IMR-90 (cell line): ENCODE data around the gene APP. TPM values are rescaled to one million over a fixed set of nuclear protein-coding genes. Genes with fewer than 3 reads are reported as not detected.
A peak's percentile ranks its signal among the peaks of the same experiment; 100 is the strongest.

Source experiments
- ATAC-seq: fragments of 200-7000 bp; cut with Tn5 transposase; 2 replicates; pipeline ENCODE4 v1.9.1; 2020; ENCODE audit warnings: low read depth, mild to moderate bottlenecking, moderate library complexity
- BruUV-seq: library from RNA; stranded (reverse); fragments of 400-500 nt; replicated peaks from 2 replicates; lab custom pipeline; 2021; lab: Mats Ljungman, UMichigan
- CTCF ChIA-PET: fragments of 300-600 bp; formaldehyde crosslinking; extraction: SDS; loops from one replicate; lab custom pipeline; 2021; ENCODE audit warnings: antibody characterized with exemption; lab: Yijun Ruan, JAX
- POLR2A ChIA-PET: fragments of 300-600 bp; sonication (Branson Sonifier 250); formaldehyde crosslinking; loops from one replicate; lab custom pipeline; 2022; ENCODE audit warnings: antibody characterized with exemption; ENCODE audit not compliant: unreplicated experiment; lab: Charles Lee
- DNase-seq: peaks from one replicate; pipeline ENCODE4 v3.0.0; 2013
- H2AFZ ChIP-seq: replicated peaks from 2 replicates; pipeline ENCODE3; 2013; ENCODE audit warnings: low read length, mild to moderate bottlenecking; ENCODE audit not compliant: poor library complexity
- H2AK5ac ChIP-seq: 2 replicates; pipeline ENCODE4 v1.6.1; 2013; ENCODE audit warnings: low read depth, low read length, inconsistent platforms
- H2AK9ac ChIP-seq: replicated peaks from 2 replicates; pipeline ENCODE3; 2013; ENCODE audit warnings: mild to moderate bottlenecking, low read depth, low read length, moderate library complexity; ENCODE audit not compliant: poor library complexity
- H2BK120ac ChIP-seq: 2 replicates; pipeline ENCODE4 v1.6.1; 2013; ENCODE audit warnings: low read depth, low read length, inconsistent platforms
- H2BK15ac ChIP-seq: 3 replicates; pipeline ENCODE4 v1.6.1; 2013; ENCODE audit warnings: low read depth, low read length, inconsistent platforms
- H2BK20ac ChIP-seq: 2 replicates; pipeline ENCODE4 v1.6.1; 2013; ENCODE audit warnings: low read depth, mild to moderate bottlenecking, inconsistent platforms, low read length, moderate library complexity
- H2BK5ac ChIP-seq: 2 replicates; pipeline ENCODE4 v1.6.1; 2013; ENCODE audit warnings: mild to moderate bottlenecking, low read depth, low read length, inconsistent platforms; ENCODE audit not compliant: poor library complexity, severe bottlenecking
- H3K14ac ChIP-seq: replicated peaks from 2 replicates; pipeline ENCODE4 v1.6.1; 2013; ENCODE audit warnings: low read depth, low read length, inconsistent platforms
- H3K18ac ChIP-seq: 2 replicates; pipeline ENCODE4 v1.6.1; 2013; ENCODE audit warnings: low read depth, low read length, control low read depth
- H3K23ac ChIP-seq: 2 replicates; pipeline ENCODE4 v1.6.1; 2013; ENCODE audit warnings: low read depth, low read length, inconsistent platforms
- H3K27ac ChIP-seq: 2 replicates; pipeline ENCODE4 v1.5.1; 2013; ENCODE audit warnings: mild to moderate bottlenecking, control low read depth, low read length; ENCODE audit not compliant: insufficient read depth
- H3K27me3 ChIP-seq: 2 replicates; pipeline ENCODE4 v1.6.1; 2013; ENCODE audit warnings: low read length; ENCODE audit not compliant: control insufficient read depth, insufficient read depth
- H3K36me3 ChIP-seq: 2 replicates; pipeline ENCODE4 v1.6.1; 2013; ENCODE audit warnings: low read length, mixed read lengths; ENCODE audit not compliant: control insufficient read depth, insufficient read depth
- H3K4ac ChIP-seq: 2 replicates; pipeline ENCODE4 v1.6.1; 2013; ENCODE audit warnings: low read depth, low read length, inconsistent platforms
- H3K4me1 ChIP-seq: 2 replicates; pipeline ENCODE4 v1.6.1; 2013; ENCODE audit warnings: low read length, mixed read lengths; ENCODE audit not compliant: control insufficient read depth, insufficient read depth
- H3K4me2 ChIP-seq: 2 replicates; pipeline ENCODE4 v1.6.1; 2013; ENCODE audit warnings: low read depth, mild to moderate bottlenecking, control low read depth, low read length, moderate library complexity
- H3K4me3 ChIP-seq: 2 replicates; pipeline ENCODE4 v1.5.1; 2013; ENCODE audit warnings: low read depth, mild to moderate bottlenecking, control low read depth, low read length, moderate library complexity; ENCODE audit not compliant: insufficient read depth
- H3K56ac ChIP-seq: 2 replicates; pipeline ENCODE4 v1.6.1; 2013; ENCODE audit warnings: low read length, inconsistent platforms; ENCODE audit not compliant: insufficient read depth; ENCODE audit errors: extremely low read depth
- H3K79me1 ChIP-seq, 2 experiments: 2 replicates each; pipeline ENCODE4 v1.6.1; 2013; ENCODE audit warnings: low read length in 2 of 2, inconsistent platforms in 1 of 2, low read depth in 1 of 2
- H3K9ac ChIP-seq: 2 replicates; pipeline ENCODE4 v1.6.1; 2013; ENCODE audit warnings: low read depth, low read length, control low read depth
- H3K9me1 ChIP-seq: 2 replicates; pipeline ENCODE4 v1.6.1; 2013; ENCODE audit warnings: low read length, inconsistent platforms; ENCODE audit not compliant: insufficient read depth
- H3K9me3 ChIP-seq: 2 replicates; pipeline ENCODE4 v1.6.1; 2013; ENCODE audit warnings: low read length; ENCODE audit not compliant: control insufficient read depth, insufficient read depth
- H4K20me1 ChIP-seq: 2 replicates; pipeline ENCODE4 v1.6.1; 2013; ENCODE audit warnings: low read length, inconsistent platforms; ENCODE audit not compliant: insufficient read depth
- H4K5ac ChIP-seq: 2 replicates; pipeline ENCODE4 v1.6.1; 2013; ENCODE audit warnings: mild to moderate bottlenecking, low read depth, low read length, control low read depth
- H4K8ac ChIP-seq, 2 experiments: 2 replicates each; pipeline ENCODE4 v1.6.1; 2013; ENCODE audit warnings: low read depth in 2 of 2, low read length in 2 of 2, control low read depth in 1 of 2, inconsistent platforms in 1 of 2
- H4K91ac ChIP-seq: 2 replicates; pipeline ENCODE4 v1.6.1; 2013; ENCODE audit warnings: low read depth, low read length, inconsistent platforms; ENCODE audit not compliant: insufficient read depth
- BHLHE40 ChIP-seq: fragments of 150-350 bp; IDR thresholded peaks from 2 replicates; pipeline ENCODE4 v1.6.1; 2016; ENCODE audit warnings: mild to moderate bottlenecking, low read depth, low read length
- CEBPB ChIP-seq: IDR thresholded peaks from 2 replicates; pipeline ENCODE4 v1.6.1; 2012; ENCODE audit warnings: low read depth, low read length, improper control_type of control experiment
- CHD1 ChIP-seq: IDR thresholded peaks from 2 replicates; pipeline ENCODE4 v1.6.1; 2012; ENCODE audit warnings: low read depth, low read length, improper control_type of control experiment
- ELK1 ChIP-seq: fragments of 150-350 bp; IDR thresholded peaks from 2 replicates; pipeline ENCODE4 v1.6.1; 2016; ENCODE audit warnings: low read depth, mild to moderate bottlenecking, low read length, moderate library complexity, borderline replicate concordance
- MAFK ChIP-seq: IDR thresholded peaks from 2 replicates; pipeline ENCODE4 v1.6.1; 2012; ENCODE audit warnings: low read depth, low read length, improper control_type of control experiment
- NFE2L2 ChIP-seq: fragments of 150-350 bp; IDR thresholded peaks from 2 replicates; pipeline ENCODE4 v1.6.1; 2016; ENCODE audit warnings: low read depth, mild to moderate bottlenecking, low read length
- RCOR1 ChIP-seq: IDR thresholded peaks from 2 replicates; pipeline ENCODE4 v1.6.1; 2012; ENCODE audit warnings: mild to moderate bottlenecking, low read length, improper control_type of control experiment; ENCODE audit not compliant: insufficient replicate concordance
- RFX5 ChIP-seq: IDR thresholded peaks from 2 replicates; pipeline ENCODE4 v1.8.0; 2012; ENCODE audit warnings: low read depth, mild to moderate bottlenecking, low read length, moderate library complexity
- SMC3 ChIP-seq: fragments of 150-350 bp; IDR thresholded peaks from 2 replicates; pipeline ENCODE4 v1.6.1; 2016; ENCODE audit warnings: low read depth, mild to moderate bottlenecking, antibody characterized with exemption, low read length, moderate library complexity
- WGBS, 2 experiments: methylation state at CpG; one replicate each; pipeline versions ENCODE4 v1.1.5 to v1.1.7; 2013; ENCODE audit warnings: missing lambda C conversion rate in 2 of 2; ENCODE audit not compliant: insufficient read length in 1 of 2; ENCODE audit errors: extremely low coverage in 2 of 2; 5-methylcytosine and 5-hydroxymethylcytosine counted together
- dilution Hi-C: fragments of 300-500 bp; cut with HindIII; formaldehyde crosslinking; loops from one replicate; pipeline ENCODE4 v1.14.3; 2018; ENCODE audit warnings: low sequenced_read_pairs; ENCODE audit not compliant: unreplicated experiment
- in situ Hi-C: fragments of 300-500 bp; cut with MboI; formaldehyde crosslinking; loops from 3 replicates; pipeline ENCODE4 v1.14.3; 2019; ENCODE audit warnings: low sequenced_read_pairs, inconsistent platforms, mixed read lengths
- intact Hi-C: fragments of 100-400 bp; cut with micrococcal nuclease; formaldehyde crosslinking; loops from 2 replicates; pipeline ENCODE4 v1.10.0; 2022
- polyA plus RNA-seq, 3 experiments: library from polyadenylated mRNA; depleted of rRNA; stranded (reverse); fragments of >200 nt; gene quantifications; 2 replicates each; pipeline ENCODE4 v1.2.3, GENCODE V29; 2012; ENCODE audit warnings: low replicate concordance in 1 of 3
- total RNA-seq: library from RNA; depleted of rRNA; stranded (reverse); fragments of >200 nt; gene quantifications from 2 replicates; pipeline ENCODE4 v1.2.3, GENCODE V29; 2012
- TF ChIP-seq, protein P1 (sequence below): fragments of 150-350 bp; IDR thresholded peaks from 2 replicates; pipeline ENCODE4 v1.6.1; 2017; ENCODE audit warnings: mild to moderate bottlenecking, antibody characterized with exemption, low read length, low read depth
- TF ChIP-seq, protein P2 (sequence below): conservative IDR thresholded peaks from 2 replicates; pipeline ENCODE4 v1.5.1; 2012; ENCODE audit warnings: mild to moderate bottlenecking, low read depth, low read length, improper control_type of control experiment

APP gene
- total and polyA plus RNA-seq, 2 of the 4 experiments (the other 2 are of a cell fraction), result 191 to 530 TPM

DNA sequence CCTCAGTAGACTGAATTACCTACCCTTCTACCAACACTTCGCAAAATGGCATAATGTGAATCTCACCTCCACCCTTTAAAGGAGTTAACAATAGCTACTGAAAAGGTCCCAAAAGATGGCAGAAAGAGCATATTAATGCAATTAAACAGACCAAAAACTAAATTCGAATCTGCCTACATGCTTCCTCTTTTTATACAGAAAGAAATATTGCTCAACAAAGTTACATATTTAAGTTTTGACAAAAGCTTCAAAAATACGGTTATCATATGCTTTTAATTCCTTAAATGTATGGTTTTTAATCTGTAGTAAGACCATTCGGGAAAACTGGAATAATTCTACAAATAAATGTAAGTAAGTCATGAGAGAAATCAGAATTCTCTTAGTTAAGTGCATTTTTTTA lies 2.2 kb downstream of the APP start:
- Histone ChIP-seq H4K8ac (0 out of 4 replicates have a peak overlapping the region, but pooled peaks of 1 of the 2 experiments have one; percentile 27), H3K14ac (no peak overlapping the region; the same call in 1 of the 2 replicates), H2BK15ac (no peak overlapping the region), H3K4me1 (peaks cover 10% of the 10 kb centered on the region), H3K27ac (no peak overlapping the region; the same call in 1 of the 2 replicates), H4K5ac (no peak overlapping the region), H3K23ac (peak overlapping the region; percentile 91; the same call in 1 of the 2 replicates), H3K36me3 (no peaks in the 10 kb centered on the region), H3K4me3 (0 out of 2 replicates have a peak overlapping the region, but pooled peaks have one; percentile 62), H3K9me1 (peaks cover 6% of the 10 kb centered on the region), H2AFZ (no peak overlapping the region), H2BK5ac (peak overlapping the region; percentile 69), H3K18ac (no peak overlapping the region), H2AK9ac (no peak overlapping the region), H3K79me1 (peaks cover 6 to 40% of the 10 kb centered on the region in 2 experiments; a peak in 2 of 4 replicates), H3K4me2 (peak overlapping the region; percentile 97), H2BK120ac (no peak overlapping the region), H3K27me3 (no peaks in the 10 kb centered on the region), H4K20me1 (peaks cover 24% of the 10 kb centered on the region), H3K9ac (peak overlapping the region; percentile 92; the same call in 1 of the 2 replicates), H2AK5ac (no peak overlapping the region), H4K91ac (no peak overlapping the region), H2BK20ac (no peak overlapping the region), H3K4ac (no peak overlapping the region), H3K56ac (no peak overlapping the region; the same call in 1 of the 2 replicates), H3K9me3 (no peaks in the 10 kb centered on the region)
- ChIA-PET POLR2A (no interaction called here), CTCF (interaction anchor here (0.5 to 1.6 kb wide), 5 partner anchors 16 to 545 kb away, joined by 3 to 5 read pairs (median 3); no protein-coding TSS in a partner anchor)
- in situ Hi-C loops (loop anchor here (5.0 kb wide), 1 partner anchor 281 kb away; no protein-coding TSS in a partner anchor), intact Hi-C loops (loop anchor here (2.0 to 5.0 kb wide), 4 partner anchors 40 to 561 kb away; partner anchors contain the start of gene MRPL39), dilution Hi-C loops (no loop called here)
- DNase-seq, result no peak
- TF ChIP-seq, protein P1, sequence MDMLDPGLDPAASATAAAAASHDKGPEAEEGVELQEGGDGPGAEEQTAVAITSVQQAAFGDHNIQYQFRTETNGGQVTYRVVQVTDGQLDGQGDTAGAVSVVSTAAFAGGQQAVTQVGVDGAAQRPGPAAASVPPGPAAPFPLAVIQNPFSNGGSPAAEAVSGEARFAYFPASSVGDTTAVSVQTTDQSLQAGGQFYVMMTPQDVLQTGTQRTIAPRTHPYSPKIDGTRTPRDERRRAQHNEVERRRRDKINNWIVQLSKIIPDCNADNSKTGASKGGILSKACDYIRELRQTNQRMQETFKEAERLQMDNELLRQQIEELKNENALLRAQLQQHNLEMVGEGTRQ, result no peak
- TF ChIP-seq SMC3 (no peak), NFE2L2 (no peak), BHLHE40 (no peak), CEBPB (no peak), MAFK (no peak), RCOR1 (no peak), RFX5 (no peak), ELK1 (no peak), CHD1 (no peak)
- TF ChIP-seq, protein P2, sequence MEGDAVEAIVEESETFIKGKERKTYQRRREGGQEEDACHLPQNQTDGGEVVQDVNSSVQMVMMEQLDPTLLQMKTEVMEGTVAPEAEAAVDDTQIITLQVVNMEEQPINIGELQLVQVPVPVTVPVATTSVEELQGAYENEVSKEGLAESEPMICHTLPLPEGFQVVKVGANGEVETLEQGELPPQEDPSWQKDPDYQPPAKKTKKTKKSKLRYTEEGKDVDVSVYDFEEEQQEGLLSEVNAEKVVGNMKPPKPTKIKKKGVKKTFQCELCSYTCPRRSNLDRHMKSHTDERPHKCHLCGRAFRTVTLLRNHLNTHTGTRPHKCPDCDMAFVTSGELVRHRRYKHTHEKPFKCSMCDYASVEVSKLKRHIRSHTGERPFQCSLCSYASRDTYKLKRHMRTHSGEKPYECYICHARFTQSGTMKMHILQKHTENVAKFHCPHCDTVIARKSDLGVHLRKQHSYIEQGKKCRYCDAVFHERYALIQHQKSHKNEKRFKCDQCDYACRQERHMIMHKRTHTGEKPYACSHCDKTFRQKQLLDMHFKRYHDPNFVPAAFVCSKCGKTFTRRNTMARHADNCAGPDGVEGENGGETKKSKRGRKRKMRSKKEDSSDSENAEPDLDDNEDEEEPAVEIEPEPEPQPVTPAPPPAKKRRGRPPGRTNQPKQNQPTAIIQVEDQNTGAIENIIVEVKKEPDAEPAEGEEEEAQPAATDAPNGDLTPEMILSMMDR, result no peak
- no CpG with 5 or more reads among the region's 4 CpGs for WGBS, 2 experiments
- no peak for ATAC-seq
- BruUV-seq, result no TSS peak
